Muscle of back (tissue), 11 donors: ENCODE measurements around the gene MYCN. TPM values are rescaled to one million over a fixed set of nuclear protein-coding genes. Genes with fewer than 3 reads are reported as not detected.

ENCODE experiments used
- DNase-seq, 3 donors: peaks; one replicate each; pipeline versions ENCODE4 v3.0.0 to v3.0.0-alpha.2; 2013
- polyA plus RNA-seq, 10 donors: library from polyadenylated mRNA; unstranded; fragments of 120-200 nt; gene quantifications; one replicate each; pipeline ENCODE4 v1.2.1, GENCODE V29; 2013; ENCODE audit not compliant: insufficient read length in 10 of 10

Gene MYCN
- polyA plus RNA-seq, 10 donors = 4.4 to 11.9 (median 6.2) TPM

DNA sequence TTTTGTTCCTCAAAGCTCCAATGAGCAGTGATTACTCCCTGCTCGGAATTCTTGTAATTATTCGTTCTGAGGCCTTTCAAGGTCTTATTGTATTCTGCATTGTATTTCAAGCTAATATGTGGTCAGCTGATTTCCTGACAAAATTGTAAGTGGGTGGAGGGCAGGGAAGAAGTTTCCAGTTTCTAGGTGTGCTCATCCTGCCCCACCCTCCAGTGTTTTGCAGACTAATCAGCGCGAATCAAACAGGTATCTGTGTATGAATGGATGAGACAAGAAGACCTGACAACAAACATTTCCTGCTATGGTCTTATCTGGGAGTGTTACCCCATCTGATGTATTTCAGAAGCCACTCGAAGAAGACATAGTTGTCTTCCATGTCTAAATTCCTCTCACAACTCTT is 35.3 kb downstream of the MYCN start:
- DNase-seq = no peak

- DNase-seq = no peak
Observed at GRCh38 chr2:15976354-15976753, 36.0 kb downstream of the MYCN start.

DNA sequence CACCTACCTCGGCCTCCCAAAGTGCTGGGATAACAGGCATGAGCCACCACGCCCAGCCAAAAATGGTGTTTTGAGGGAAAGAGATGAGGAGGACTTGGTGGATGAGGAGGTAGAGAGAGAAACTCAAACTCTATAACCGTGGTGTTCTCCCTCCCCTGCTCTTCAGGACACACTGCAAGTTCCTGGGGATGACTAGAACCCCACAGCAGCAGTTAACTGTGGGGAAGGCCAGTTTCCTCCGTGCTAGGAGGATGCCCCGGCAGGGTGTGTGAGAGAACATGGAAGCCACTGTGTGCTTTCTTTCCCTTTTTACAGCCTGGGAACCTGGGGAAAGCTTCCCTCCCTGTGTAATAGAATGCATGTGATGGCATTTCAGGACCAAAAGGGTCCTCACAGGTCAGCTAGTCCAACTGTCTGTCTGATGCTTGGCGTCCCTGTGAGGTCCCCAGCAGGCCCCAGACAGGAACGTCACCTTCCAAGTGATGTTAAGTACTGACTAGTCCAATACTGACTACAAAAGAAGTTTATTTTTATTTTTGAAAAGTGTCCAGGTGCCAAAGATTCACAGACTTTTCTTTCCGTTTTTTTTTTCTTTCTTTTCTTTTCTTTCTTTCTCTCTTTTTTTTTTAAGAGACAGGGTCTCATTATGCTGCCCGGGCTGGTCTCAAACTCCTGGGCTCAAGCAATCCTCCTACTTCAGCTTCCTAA is 38.9 kb downstream of the MYCN start:
- DNase-seq = no peak

- no peak for DNase-seq
Observed at GRCh38 chr2:15979759-15980604, 39.6 kb downstream of the MYCN start.

GRCh38 chr2:15980605-15981098 is 40.3 kb downstream of the MYCN start:
- no peak for DNase-seq

DNA sequence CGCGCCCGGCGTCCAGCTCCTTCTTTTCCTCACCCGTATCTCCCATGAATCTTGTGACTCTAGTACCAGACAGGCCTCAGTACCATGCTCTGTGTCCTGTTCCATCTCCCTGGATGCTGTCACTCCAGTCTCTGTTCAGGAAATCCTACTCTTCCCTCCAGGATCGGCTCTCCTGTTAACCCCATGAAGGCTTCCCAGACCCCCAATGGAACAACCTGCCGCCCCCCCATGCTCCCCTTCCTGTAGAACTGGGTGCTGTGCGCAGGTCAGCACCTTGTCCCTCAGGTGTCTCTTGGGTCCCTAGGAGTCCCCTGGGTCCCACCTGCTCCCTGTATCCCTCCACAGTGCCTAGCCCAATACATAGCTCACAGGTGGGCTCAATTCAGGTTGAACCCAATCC is 41.3 kb downstream of the MYCN start:
- no peak for DNase-seq

DNA sequence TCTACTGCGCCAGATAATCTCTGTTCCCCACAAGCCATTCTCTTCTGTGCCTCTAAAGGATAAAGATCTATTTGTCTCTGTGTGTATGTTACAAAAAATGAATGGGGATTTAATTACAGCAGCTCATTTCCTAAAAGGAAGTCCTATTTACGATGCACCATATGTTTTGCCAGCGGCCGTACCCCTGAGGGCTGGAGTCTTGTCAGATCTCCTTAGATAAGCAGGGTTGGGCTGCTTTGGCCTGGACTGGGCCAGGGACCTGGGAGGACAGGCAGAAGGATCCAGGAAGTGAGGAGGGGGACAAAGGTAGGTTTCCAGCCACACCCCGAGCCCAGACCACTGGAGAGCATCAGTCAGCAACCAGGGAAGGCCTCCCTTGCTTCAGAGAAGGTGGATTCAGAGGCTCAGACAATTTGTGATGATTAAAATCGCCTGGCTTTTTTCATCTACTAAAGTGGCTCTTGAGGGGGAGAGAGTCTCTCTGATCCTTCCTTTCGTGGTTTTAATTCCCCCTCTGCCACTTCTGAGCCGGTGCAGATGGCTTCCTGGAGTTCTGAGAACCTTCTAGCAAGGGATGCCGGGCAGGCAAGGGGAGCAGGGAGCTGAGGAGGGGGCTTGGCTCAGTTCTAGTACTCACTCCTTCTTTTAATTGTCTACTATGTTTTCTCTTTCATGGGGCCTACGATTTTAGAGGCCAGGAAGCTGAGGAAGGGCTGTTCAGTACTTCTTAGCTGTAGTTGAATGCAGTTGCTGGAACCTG is 42.1 kb downstream of the MYCN start:
- DNase-seq = no peak

DNA sequence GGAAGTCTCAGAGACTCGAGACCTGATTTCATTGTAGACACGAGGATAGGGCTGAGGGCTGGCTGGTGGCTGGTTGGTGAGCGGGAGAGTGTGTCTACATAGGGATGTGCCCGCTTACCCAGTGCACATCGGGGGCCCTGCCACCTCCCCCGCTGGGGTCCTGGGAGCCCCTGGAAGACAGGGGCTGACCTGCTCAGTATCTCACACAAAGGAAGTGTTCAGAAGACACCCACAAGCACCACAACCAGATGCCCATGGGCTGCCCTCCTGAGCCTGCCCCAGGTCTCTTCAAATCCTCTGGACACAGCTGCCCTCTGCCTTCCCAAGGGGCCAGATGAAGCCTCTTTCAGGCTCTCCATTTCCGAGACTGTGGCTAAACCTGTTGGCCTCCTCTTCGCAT is 43.1 kb downstream of the MYCN start:
- DNase-seq = no peak

GRCh38 chr2:15984368-15985255 is 44.3 kb downstream of the MYCN start:
- DNase-seq = peak; percentile 63 to 82 (median 64)

DNA sequence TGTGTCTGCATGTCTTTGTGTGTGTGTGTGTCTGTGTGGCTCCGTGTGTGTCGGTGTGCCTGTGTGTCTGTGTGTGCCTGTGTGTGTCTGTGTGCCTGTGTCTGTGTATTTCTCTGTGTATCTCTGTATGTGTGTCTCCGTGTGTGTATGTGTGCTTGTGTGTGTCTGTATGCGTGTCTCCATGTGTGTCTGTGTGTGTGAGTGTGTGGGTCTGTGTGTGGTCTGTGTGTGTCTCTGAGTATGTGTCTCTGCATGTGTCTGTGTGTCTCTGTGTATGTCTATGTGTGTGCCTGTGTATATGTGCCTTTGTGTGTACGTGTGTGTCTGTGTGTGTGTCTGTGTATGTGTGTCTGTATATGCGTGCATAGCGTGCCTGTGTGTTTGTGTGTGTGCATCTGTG is 45.2 kb downstream of the MYCN start:
- no peak for DNase-seq

DNA sequence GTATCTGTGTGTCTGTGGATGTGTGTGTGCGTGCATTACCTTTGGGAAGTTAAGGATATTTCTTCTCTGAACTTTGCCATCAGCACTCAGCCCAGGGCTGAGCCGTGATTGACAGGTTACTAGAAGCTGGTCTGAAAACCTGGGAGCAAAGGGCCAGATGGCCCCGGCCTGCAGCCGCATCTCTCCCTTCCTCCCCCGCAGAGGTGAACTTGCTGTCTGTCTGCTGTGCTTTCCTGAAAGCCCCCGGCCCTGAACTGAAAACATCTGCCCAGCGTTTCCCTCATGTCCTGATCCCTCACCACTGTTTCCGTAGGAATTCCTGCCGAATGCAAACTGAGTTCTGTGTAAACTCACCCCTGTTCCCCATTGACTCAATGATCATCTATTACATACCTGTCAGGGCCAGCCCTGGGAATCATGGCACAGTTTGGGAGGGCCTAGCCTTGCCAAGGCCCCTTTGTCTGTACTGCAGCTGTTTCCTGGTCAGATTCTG is 45.8 kb downstream of the MYCN start:
- DNase-seq = no peak

- no peak for DNase-seq
Observed at GRCh38 chr2:15986644-15987043, 46.3 kb downstream of the MYCN start.

DNA sequence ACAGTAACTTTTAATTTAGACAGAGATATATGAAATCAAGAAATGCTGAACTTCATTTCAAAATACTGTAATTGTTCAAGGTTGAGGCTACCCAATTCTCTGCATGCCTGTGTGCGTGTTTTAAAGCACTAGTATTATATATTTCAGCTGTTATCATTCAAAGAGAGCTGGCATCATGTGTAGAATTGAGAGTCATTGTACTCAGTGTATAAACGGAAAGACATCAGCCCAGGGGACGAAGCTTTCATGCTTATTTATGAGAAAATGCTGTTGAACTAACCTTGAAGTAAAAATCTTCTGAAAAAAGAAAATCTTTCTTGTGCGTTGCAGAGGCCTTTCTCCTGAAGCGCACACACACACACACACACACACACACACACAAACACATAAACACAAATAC is 48.4 kb downstream of the MYCN start:
- DNase-seq = no peak

DNA sequence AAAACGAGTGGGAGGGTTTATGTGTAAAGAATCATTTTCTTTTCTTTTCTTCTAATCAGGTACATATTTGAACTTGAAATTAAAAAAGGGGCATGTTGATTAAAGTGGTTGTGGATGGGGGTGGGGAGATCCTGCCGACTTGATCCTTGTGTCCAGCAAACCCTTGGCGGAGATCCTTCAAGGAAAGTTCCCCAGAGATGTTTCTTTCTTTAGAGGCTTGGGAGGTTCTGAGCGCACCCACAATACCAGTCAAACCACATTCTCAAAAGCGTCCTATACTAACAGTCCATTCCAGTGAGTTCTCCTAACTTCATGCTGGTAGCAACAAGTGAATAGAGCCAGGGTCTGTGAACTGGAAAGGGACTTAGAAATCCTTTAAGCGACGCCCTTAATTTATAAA is 49.2 kb downstream of the MYCN start:
- no peak for DNase-seq

- DNase-seq = no peak
Observed at GRCh38 chr2:15990151-15991101, 50.1 kb downstream of the MYCN start.

- no peak for DNase-seq
Observed at GRCh38 chr2:15991231-15991630, 50.9 kb downstream of the MYCN start.

DNA sequence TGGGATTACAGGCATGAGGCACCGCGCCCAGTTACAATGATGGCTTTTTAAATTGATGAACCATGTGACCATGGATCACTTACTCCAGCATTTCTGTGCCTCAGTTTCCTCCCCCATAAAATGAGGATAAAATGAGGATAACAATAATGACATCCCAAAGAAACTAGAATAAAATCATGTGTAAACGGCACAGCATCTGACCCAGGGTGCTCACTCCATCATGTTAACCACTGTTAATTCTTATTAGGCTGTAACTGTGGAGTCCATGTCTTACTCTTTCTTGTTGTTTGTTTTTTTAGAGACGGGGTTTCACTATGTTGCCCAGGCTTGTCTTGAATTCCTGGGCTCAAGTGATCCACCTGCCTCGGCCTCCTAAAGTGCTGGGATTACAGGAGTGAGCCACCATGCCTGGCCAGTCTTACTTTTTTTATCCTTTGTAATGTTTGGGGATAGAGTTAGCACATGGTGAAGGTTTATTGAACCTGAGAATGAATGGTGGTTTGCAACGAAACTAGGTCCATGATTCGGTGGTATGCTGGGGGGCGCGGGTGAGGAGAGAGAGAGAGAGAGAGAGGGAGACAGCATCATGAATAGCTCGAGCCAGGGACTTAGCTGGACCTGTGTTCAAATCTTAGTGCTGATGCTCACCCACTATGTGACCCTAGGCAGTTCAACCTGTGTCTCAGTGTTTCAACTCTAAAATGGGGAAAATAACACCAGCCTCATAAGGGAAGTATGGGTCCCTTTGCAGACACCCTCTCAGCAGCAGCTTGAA is 52.3 kb downstream of the MYCN start:
- no peak for DNase-seq

DNA sequence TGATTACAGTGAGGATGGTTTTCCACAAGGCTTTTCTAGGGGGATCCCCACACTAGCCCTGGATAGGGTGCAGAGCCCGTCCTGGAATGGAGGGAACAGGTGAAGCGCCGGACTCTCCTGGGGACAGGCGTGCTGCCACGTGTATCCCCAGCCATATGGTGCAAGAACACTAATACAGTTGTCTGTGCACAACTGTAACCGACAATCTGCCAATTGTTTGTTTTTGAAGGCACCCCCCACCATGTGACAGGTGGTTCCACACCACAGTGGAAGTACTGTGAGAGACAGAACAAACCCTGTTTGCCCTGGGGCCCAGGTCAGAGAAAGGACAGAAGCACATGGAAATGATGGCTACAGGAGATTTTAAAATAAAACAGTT is 52.9 kb downstream of the MYCN start:
- DNase-seq = peak in 1 of 3 donors; percentile 39

DNA sequence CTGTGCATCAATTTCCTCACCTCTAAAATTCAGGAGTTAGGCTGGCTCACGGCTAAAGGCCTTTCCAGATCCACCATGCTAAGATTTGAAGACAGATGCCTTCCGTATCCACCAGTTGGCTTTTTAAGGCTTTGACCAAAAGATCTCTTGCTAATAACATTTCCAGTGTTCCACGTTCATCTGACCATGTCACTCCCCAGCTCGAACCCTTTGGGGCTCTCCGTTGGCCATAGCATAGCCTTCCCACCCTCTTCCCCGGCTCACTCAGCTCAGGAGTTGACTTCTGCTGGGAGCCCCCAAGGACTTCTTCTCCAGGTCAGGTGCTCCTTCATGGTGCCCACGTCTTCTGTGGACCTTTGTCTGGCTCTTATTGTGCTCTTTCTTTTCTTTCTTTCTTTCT is 53.3 kb downstream of the MYCN start:
- DNase-seq = no peak
